HG03280 (cell line): ENCODE results near the gene TPCN2.

ENCODE experiments used
- ATAC-seq: cut with Tn5 transposase; IDR thresholded peaks from one replicate; pipeline ENCODE4 v1.9.1; 2021; ENCODE audit warnings: mild to moderate bottlenecking, moderate library complexity; ENCODE audit not compliant: unreplicated experiment

The TPCN2 gene

GRCh38 chr11:69010361-69010891 is 38.3 kb upstream of the TPCN2 start:
- ATAC-seq: no peak

- no peak for ATAC-seq
Measured at GRCh38 chr11:69010964-69011623, 37.6 kb upstream of the TPCN2 start.

- ATAC-seq: no peak
Measured at GRCh38 chr11:69011624-69012091, 37.1 kb upstream of the TPCN2 start.

GRCh38 chr11:69012092-69013008 is 36.4 kb upstream of the TPCN2 start:
- no peak for ATAC-seq

- no peak for ATAC-seq
Measured at GRCh38 chr11:69013009-69013951, 35.5 kb upstream of the TPCN2 start, which contains the start of gene MRGPRF. MRGPRF (minus strand) TSS chr11:69013246; CDS start chr11:69009901, 3,345 bp downstream.

- no peak for ATAC-seq
Measured at GRCh38 chr11:69014084-69014851, 34.5 kb upstream of the TPCN2 start.

- no peak for ATAC-seq
Measured at GRCh38 chr11:69014898-69015549, 33.7 kb upstream of the TPCN2 start.

GRCh38 chr11:69017951-69018350 is 30.8 kb upstream of the TPCN2 start:
- no peak for ATAC-seq

GRCh38 chr11:69018924-69019323 is 29.8 kb upstream of the TPCN2 start:
- ATAC-seq: no peak

- ATAC-seq: no peak
Measured at GRCh38 chr11:69022260-69022659, 26.5 kb upstream of the TPCN2 start.

GRCh38 chr11:69024509-69024908 is 24.2 kb upstream of the TPCN2 start:
- ATAC-seq: no peak

- ATAC-seq: no peak
Measured at GRCh38 chr11:69027704-69028372, 20.9 kb upstream of the TPCN2 start.

- no peak for ATAC-seq
Measured at GRCh38 chr11:69030301-69030700, 18.4 kb upstream of the TPCN2 start.

- ATAC-seq: no peak
Measured at GRCh38 chr11:69032833-69033232, 15.9 kb upstream of the TPCN2 start.

GRCh38 chr11:69033431-69033830 is 15.3 kb upstream of the TPCN2 start:
- no peak for ATAC-seq

- ATAC-seq: no peak
Measured at GRCh38 chr11:69034123-69034867, 14.4 kb upstream of the TPCN2 start.

- no peak for ATAC-seq
Measured at GRCh38 chr11:69035150-69035945, 13.4 kb upstream of the TPCN2 start.
